Stimulated activated naive CD4-positive, alpha-beta T cell treated with Interleukin-2 at 50 U/mL for 16 hours (primary cell): ENCODE data around the gene LIN37.

Experiments used
- DNase-seq: peaks from one replicate; lab custom pipeline; 2025; lab: John Stamatoyannopoulos, UW

LIN37 gene, protein sequence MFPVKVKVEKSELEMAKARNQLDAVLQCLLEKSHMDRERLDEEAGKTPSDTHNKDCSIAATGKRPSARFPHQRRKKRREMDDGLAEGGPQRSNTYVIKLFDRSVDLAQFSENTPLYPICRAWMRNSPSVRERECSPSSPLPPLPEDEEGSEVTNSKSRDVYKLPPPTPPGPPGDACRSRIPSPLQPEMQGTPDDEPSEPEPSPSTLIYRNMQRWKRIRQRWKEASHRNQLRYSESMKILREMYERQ

DNA sequence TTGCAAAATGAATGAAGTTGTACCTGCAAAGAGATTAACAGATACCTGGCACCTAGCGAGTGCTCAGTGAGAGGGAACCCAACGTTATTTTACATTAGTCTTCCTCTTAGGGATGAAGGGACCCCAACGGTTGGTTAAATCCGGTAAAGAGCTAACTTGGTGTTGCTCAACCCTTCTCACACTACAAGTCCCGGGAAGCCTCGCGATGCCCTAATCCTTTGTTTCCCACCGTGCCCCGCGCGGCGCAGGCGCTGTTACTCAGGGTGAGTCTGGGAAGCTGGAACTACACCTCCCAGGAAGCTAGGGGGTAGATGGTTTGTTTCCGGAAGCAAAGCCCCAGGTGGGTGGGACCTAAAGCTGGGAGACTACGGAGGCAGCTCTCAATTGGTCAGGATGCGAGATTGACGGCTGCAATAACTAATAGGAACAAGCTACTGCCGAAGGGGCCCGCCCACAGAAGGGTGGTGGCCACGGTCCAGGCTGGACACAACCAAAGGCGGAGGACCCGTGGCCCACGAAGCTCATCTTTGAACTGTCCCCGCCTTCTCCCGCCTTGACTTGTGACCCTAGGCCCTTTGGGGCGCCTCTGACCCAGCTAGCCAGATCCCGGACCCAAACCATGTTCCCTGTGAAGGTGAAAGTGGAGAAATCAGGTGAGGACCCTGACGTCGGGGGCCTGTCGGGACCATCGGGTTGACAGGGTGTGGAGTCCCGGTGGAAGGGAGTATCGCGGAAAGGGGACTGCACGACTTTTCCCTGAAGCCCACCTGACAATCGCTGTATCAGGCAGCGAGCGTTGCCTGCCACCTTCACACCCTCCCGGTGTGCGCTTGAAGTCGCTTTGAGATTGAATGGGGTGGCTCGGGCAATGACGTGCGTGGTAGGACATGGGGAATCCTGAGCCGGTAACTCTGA is at the start of gene LIN37:
Gene LIN37 (plus strand): TSS at position 471 of the 915 bp plus-strand sequence. CDS start 149 bp downstream, at position 620.
- peak; percentile 99 for DNase-seq

DNA sequence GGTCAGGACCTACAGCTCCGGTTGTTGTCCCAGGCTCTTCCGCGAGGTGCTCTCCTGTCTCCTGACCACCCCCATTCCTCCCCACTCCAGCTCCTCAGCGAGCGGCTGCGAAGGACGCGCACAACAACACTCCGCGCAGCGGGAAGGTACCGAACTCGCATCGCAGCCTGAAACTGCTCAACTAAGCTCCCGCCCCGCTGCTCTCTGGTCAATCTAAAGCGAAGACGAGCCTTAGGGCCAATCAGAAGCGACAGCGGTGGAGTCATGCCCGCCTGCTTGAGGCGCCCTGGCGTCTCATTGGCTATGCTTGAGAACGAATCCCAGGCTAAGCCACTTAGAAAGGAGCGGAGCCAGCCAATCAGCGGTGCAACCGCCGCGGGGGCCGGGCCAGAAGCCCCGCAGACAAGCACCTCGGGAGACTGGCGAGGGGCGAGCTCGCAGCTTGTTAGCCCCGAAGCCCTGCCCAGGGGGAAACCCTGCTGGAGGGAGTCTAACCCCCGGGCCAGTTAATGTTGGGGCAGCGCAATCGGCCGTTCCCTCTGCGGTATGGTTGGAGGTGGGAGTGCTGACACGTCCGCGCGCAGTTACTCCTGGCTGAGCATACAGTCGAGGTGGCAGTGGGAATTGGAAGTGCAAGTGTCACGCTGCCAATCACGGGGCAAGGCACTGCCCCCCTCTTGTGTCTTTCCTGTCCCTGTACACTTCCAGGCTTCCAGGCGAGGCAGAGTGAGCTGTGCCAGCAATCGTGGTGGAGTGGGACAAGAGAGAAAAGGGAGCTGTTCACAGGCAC is 46.0 kb upstream of the LIN37 start:
- DNase-seq, result peak; percentile 94

DNA sequence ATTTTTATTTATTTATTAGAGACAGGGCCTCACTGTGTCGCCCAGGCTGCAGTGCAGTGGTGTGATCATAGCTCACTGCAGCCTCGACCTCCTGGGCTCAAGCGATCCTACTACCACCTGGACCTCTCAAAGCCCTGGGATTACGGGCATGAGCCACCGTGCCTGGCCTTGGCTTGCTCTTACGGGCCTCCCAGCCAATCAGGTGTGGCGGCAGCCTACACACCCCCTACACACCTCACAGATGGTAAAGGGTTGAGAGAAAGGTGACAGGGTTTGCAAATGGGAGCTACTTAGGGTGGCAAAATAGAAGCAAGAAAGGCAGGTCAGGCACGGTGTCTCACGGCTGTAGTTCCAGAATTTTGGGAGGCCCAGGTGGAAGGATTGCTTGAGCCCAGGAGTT is 45.0 kb upstream of the LIN37 start:
- DNase-seq, result no peak

DNA sequence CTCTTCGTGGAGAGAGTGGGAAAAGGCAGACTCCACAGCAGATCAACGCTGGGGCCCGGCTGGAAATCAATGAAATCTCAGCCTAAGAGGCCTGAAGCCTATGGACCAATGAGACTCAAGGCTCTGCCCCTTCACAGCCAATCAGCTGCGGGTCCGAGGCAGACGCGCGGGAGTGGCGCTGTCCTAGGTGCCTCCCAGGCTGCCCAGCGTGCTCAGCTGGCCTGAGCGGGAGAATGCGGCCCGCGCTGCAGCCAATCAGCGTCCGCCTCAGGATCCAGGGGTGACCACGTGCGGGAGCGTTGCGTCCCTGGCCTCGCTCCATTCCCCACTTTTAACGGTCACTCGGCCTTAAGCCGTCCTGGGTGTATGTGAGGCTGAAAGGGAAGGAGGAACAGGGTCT is 44.2 kb upstream of the LIN37 start, which contains the start of gene ZBTB32:
Gene ZBTB32 (plus strand): TSS at position 341 of the 400 bp plus-strand sequence. CDS start 10,069 bp downstream, outside the sequence.
- no peak for DNase-seq

DNA sequence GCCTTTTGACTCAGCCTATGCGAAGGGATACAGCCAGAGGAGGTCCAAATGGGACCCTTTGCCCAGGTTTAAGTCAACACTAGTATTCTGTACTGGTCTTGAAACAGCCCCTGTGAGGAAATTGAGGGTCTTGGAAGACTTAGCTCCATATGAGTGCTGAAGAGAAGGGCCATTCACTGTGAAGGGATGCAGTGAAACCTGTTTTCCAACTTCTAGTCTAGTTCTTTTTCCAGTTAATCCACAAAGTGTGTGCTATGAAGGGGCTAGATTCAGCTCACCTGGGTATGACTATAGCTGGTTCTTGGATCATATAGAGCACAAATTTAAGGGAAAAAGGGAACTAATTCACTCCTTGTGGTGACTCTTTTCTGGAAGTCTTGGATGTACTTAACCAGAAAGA is 40.0 kb upstream of the LIN37 start:
- DNase-seq, result no peak

DNA sequence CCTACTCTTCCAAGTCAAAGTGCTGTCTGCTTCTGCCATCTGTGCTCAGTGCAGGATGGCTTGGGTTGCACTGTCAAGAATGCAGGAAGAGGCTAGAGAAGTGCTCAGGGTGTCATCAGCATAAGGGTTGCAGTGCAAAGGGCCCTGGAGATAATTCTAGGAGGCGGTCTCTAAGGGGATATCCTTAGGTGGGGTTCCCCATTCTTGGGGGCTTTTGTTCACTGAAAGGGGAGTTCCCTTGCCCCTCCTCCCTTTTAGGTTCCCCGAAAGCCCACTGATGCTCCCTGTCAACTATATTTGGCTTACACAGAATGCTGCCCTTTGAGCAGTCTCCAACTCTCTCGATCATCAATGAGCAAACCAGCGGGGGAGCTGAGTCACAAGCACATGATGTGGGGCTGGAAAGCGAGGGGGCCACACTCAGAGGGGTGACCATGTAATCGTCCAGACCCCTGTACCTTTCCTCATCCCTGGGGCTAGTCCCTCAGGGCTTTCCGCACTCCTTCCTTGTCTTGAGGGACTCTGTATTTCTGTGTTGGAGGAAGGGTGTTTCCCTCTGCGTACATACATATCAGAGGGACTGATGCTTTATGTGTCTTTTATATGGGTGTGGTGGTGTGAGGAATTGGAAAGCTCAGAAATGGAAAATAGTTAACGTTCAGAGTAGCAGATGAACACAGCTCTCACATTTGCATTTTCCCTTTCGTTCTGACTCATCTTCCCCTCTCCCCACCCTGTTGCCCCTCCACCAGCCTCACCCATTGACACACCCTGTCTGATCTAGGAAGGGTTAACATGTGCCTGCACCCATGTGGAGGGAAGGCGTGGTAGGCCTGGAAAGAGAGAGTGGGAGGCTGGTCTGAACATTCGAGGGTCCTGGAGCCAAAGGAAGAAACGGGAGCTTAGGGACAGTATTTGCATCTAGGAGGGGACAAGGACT is 37.3 kb upstream of the LIN37 start:
- DNase-seq, result peak; percentile 59

DNA sequence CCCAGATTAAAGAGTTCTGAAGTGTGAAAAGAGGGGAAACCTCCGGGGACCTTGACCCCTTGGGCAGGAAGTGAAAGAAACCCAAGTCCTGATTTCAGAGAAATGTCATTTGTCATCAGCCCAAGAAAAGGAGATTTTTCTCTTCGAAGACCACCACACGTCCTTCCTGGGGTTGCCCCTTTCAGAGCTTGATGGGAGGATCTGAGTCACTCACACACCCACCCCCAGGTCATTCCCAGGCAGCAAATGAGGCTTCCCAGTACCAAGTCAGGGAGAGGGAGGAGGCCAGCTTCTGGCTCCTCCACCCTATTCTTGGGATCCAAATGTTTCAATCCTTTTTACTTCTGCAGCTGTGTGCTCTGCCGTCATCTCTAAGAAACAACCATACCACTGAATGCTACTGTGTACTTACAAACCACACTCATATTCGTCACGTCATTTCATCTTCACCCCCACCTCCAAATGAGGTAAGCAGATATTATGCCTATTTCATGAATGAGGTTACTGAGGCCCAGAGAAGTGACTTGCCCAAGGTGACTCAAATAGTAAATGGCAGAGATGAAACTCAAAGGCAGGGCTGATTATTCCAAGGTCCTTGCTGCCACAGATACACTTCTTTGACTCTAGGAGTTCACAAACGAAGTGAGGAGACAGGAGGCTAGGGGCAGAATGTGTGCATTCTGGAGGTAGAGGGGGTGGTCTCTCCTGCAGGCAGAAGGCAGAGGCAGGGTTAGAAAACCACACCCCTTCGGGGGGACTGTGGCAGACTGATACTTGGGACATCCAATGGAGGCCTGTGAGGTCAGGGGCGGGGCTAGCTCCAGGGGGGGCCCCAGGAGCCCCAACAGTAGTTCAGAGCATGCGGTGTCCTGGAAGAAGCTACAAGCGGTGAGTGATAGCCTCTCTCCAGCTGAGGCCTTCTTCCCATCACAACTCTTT is 35.5 kb upstream of the LIN37 start:
- peak; percentile 53 for DNase-seq

DNA sequence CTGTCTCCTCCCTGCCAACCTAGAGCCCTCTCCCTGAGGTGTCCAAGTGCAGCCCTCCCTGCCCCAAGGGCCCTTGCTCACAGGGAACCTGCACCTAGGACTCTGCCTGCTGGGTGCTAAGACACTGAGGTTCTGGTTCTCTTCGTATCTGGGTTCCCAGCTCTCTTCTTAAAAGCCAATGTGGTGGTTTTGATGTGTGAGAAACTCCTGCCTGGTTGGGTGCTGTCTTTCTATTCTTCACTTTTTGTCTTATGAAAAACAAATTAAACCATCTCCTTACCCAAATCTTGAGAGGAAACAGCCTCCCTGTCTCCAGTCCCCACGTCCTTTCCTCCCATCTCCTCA is 34.9 kb upstream of the LIN37 start:
- no peak for DNase-seq

DNA sequence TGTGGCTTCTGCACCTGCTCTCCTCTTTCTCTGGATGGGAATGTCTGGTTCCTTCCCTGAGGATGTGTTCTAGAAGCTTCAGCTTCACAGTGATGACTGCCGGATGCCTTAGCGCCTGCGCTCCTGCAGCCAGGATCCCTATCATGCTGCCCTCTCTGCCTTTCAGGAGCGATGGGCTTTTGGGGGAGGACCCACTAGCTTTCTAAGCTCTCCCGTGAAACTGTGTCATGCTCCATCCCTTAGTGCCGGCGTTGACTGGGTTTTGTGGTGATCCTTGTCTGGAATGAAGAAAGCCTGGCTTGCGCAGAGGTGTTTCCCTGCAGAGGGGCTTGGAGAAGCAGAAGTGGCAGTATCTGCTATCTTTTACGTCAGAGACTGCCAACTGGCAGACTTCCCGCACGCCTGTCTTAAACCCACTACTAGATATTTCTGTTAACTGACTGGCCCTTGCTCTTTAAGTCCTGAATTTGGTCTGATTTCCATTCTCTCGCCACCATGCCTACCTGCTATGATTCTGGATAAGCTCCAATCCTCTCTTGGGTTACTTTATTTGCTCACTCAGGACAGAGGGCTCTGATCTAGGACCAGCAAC is 34.4 kb upstream of the LIN37 start:
- DNase-seq, result no peak

DNA sequence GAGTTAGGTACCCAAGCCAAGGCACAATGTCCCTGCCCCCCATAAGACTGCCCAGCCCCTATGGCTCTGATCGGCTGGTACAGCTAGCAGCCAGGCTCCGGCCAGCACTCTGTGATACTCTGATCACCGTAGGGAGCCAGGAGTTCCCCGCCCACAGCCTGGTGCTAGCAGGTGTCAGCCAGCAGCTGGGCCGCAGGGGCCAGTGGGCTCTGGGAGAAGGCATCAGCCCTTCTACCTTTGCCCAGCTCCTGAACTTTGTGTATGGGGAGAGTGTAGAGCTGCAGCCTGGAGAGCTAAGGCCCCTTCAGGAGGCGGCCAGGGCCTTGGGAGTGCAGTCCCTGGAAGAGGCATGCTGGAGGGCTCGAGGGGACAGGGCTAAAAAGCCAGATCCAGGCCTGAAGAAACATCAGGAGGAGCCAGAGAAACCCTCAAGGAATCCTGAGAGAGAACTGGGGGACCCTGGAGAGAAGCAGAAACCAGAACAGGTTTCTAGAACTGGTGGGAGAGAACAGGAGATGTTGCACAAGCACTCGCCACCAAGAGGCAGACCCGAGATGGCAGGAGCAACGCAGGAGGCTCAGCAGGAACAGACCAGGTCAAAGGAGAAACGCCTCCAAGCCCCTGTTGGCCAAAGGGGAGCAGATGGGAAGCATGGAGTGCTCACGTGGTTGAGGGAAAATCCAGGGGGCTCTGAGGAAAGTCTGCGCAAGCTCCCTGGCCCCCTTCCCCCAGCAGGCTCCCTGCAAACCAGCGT is 33.6 kb upstream of the LIN37 start:
- no peak for DNase-seq

DNA sequence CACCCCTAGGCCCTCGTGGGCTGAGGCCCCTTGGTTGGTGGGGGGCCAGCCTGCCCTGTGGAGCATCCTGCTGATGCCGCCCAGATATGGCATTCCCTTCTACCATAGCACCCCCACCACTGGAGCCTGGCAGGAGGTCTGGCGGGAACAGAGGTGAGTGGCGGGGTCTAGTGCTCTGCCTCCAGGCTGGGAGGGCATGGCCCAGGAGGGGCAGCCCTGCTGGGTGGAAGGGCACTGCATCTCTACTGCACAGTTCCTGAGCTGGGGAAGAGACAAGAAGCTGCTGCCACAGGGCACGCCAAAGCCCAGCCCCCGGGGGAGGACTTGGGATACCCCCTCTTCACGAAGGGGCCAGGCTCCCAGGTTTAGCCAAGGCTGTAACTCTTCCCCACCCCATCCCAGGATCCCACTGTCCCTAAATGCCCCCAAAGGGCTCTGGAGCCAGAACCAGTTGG is 33.0 kb upstream of the LIN37 start:
- no peak for DNase-seq

DNA sequence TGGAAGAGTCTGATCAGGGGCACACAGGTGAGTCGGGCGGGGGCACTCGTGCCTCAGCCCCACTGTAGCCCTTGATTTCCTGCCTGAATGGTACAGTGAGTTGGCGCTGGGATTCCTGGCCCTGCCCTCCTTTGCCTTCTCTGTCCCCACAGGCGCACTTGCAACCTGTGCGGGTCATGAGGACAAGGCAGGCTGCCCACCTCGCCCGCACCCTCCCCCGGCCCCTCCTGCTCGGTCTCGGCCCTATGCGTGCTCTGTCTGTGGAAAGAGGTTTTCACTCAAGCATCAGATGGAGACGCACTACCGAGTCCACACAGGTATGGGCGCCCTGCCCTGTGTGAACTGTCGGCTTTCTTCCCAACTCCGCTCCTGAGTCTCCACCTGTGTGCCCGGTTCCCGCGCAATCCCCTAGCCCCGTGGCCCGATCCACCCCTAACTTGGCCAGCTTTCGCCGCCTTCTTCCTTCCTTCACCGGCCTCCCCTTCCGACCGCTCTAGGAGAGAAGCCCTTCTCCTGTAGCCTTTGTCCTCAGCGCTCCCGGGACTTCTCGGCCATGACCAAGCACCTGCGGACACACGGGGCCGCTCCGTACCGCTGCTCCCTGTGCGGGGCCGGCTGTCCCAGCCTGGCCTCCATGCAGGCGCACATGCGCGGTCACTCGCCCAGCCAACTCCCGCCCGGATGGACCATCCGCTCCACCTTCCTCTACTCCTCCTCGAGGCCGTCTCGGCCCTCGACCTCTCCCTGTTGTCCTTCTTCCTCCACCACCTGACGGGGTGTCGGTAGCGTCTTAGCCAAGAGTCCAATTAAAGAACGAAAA is 32.2 kb upstream of the LIN37 start:
- DNase-seq, result no peak

DNA sequence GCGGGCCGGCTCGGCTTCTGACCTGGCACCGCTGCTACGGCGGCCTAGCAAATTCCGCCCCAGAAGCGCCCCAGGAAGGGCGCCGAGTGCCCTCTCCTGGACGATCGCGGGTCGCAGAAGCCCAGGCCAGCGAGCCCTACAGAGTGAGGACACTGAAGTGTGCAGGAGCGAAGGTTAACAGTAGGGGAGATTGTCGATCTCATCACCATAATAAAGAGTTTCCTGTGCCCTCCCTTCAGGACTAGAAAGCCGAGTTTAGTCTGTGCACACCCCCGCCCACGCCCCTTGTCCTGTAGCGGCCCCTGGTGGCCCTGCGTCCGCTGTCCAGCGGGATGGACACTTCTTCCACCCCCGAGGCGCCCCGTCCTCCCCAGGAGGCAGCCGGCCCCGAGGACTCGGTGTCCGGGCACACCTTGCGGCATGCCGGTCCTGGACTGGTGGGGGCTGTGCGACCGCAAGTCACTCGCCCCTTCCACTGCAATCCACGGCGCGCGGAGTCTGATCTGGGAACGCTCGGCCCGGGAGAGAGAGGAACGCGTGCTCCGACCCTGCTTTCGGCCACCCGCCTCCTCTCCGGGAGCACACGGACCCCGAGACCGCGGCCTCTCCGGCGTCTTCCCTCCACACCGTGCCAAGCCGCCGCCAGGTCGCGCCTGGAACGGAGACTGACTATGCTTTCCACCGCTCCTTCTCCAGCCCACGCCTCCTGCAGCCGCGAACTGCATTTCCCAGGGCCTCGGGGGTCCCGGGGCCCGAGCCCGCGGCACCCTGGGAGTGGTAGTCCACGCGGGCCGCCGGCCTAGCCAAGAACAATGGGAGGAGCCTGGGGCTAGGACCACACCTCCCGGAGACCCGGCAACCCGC is 31.3 kb upstream of the LIN37 start:
- DNase-seq, result peak; percentile 98

DNA sequence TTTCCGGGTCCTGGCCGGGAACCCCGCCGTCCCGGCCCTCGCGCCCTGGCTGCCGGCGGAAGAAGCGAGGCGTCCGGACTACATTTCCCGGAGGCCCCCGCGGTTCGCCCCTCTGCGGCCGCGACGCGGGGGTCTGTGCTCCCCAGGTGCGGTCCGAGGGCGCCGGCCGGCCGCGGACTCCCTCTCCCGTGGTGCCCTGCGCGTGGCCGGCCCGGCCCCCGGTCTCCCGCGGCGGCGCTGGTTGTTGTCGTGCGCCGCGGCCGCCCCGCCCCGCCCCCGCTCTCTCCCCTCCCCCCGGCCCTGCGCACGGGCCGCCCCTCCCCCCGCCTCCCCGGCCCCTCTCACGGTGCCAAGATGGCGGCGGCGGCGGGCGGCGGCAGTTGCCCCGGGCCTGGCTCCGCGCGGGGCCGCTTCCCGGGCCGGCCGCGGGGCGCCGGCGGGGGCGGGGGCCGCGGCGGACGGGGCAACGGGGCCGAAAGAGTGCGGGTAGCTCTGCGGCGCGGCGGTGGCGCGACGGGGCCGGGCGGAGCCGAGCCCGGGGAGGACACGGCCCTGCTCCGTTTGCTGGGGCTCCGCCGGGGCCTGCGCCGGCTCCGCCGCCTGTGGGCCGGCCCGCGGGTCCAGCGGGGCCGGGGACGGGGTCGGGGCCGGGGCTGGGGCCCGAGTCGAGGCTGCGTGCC is 30.6 kb upstream of the LIN37 start, which contains the start of gene KMT2B:
Gene KMT2B (plus strand): TSS at position 339 of the 680 bp plus-strand sequence. CDS start 16 bp downstream, at position 355.
- no peak for DNase-seq

DNA sequence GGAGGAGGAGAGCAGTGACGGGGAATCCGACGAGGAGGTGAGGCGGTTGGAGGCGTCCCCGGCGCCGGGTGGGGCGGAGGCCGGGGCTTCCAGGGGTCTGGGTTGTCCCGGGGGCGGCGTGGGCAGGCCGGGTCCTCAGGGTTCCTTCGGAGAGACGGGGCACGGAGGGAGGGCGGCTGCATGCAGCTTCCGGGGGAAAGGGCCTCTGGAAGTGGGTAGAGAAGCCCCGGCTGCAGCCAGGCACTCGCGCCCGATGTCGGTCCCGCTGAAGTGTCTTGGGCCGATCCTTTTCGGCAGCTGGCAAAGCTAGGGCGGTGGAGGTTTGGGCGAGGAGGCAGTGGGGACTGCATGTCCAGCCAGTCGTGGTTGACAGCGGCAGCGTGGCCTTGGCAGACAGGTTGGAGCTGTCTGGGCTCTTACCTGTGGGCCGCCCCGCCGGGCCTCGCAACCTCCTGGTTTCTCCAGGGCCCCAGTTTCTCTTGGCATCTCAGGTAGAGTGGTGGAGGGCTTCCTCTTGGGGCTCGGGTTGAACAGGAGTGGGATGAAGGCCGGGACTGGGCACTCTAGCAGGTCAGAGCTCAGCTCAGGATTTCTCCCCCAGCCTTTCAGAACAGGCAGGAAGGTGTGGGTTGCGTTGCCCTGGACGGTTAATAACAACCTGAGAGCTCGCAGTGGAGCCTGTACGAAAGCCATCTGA is 29.9 kb upstream of the LIN37 start:
- peak; percentile 45 for DNase-seq
